Immature natural killer cell (primary cell): ENCODE measurements around the gene UBR7. TPM values are rescaled to one million over a fixed set of nuclear protein-coding genes. Genes with fewer than 3 reads are reported as not detected.
"Not testable (repeated sequence)": the region's sequence is repeated elsewhere in the genome, so short reads cannot be mapped to it uniquely, and the experiment has no call there.

Source experiments
- DNase-seq, 3 donors: peaks; one replicate each; pipeline ENCODE4 v3.0.0; 2022; ENCODE audit warnings: mixed read lengths in 1 of 3
- H3K27ac Mint-ChIP-seq, 6 donors: one replicate each; pipeline ENCODE4 v1.8.0; 2020; ENCODE audit warnings: mixed read lengths in 6 of 6, mild to moderate bottlenecking in 5 of 6, inconsistent platforms in 4 of 6, moderate library complexity in 3 of 6
- H3K27me3 Mint-ChIP-seq, 3 donors: one replicate each; pipeline ENCODE4 v1.8.0; 2020 to 2021; ENCODE audit warnings: low read depth in 3 of 3, mild to moderate bottlenecking in 3 of 3, mixed read lengths in 3 of 3, moderate library complexity in 3 of 3, inconsistent platforms in 1 of 3
- H3K36me3 Mint-ChIP-seq, 3 donors: one replicate each; pipeline ENCODE4 v1.8.0; 2020; ENCODE audit warnings: mixed read lengths in 3 of 3, inconsistent platforms in 2 of 3, mild to moderate bottlenecking in 2 of 3
- H3K4me1 Mint-ChIP-seq, 2 donors: one replicate each; pipeline ENCODE4 v1.8.0; 2020; ENCODE audit warnings: inconsistent platforms in 2 of 2, mild to moderate bottlenecking in 2 of 2, mixed read lengths in 2 of 2, moderate library complexity in 1 of 2
- H3K4me3 Mint-ChIP-seq, 5 donors: one replicate each; pipeline ENCODE4 v1.8.0; 2020; ENCODE audit warnings: mild to moderate bottlenecking in 5 of 5, mixed read lengths in 5 of 5, inconsistent platforms in 3 of 5, moderate library complexity in 3 of 5
- H3K9me3 Mint-ChIP-seq, 6 donors: one replicate each; pipeline ENCODE4 v1.8.0; 2020; ENCODE audit warnings: mild to moderate bottlenecking in 6 of 6, mixed read lengths in 6 of 6, inconsistent platforms in 4 of 6, moderate library complexity in 3 of 6
- polyA plus RNA-seq, 3 donors: library from polyadenylated mRNA; unstranded; fragments of 300-500 nt; fragmentation: Illumina TruSeq; gene quantifications; one replicate each; pipeline ENCODE4 v1.2.3, GENCODE V29; 2021

The UBR7 gene, protein sequence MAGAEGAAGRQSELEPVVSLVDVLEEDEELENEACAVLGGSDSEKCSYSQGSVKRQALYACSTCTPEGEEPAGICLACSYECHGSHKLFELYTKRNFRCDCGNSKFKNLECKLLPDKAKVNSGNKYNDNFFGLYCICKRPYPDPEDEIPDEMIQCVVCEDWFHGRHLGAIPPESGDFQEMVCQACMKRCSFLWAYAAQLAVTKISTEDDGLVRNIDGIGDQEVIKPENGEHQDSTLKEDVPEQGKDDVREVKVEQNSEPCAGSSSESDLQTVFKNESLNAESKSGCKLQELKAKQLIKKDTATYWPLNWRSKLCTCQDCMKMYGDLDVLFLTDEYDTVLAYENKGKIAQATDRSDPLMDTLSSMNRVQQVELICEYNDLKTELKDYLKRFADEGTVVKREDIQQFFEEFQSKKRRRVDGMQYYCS
- polyA plus RNA-seq: 10 to 100 TPM; 29.8 to 76.1 (median 43.4) TPM

DNA sequence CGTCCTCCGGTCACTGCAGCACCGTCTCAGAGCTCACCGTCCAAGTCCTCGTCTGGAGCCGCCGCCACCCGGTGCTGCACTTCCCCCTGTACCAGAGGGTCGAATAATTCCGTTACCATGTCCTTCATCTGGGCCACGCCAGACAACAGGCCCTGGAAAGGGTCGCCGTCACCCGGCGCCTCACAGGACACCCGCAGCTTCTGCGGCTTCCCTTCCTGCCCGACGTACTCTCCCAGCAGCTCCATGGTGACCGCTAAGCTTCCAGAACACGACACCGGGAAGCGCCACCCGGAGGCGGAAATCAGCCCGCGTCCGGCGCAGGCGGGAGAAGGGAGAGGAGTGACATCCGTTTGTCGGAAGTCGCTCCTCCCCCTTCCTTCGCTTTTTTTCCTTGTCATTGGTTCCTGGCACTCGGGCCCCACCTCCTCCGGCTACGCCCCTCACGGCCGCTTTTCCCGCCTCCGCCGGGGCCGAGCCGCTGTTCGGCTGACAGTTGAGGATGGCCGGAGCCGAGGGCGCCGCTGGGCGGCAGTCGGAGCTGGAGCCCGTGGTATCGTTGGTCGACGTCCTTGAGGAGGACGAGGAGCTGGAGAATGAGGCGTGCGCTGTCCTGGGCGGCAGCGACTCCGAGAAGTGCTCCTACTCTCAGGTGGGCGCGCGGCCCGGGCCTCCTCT, at the start of gene UBR7, which contains the start of gene GON7:
TSS of gene UBR7 (plus strand) at position 464 of the 675 bp plus-strand sequence. CDS start at position 500, 36 bp downstream.
TSS of gene GON7 (minus strand) at position 273 of the 675 bp plus-strand sequence. CDS start at position 245, 28 bp downstream.
- peak; percentile 86 to 87 (median 87) for DNase-seq
- Mint-ChIP-seq H3K4me3 (peak within 1 kb of the TSS; percentile 93 to 98 (median 97)), H3K4me1 (peaks cover 32 to 68% of the 10 kb centered on the region in 2 donors), H3K9me3 (no peaks in the 10 kb centered on the region), H3K27me3 (peaks cover 4 to 17% (median 6%) of the 10 kb centered on the region in 3 donors), H3K27ac (peak within 1 kb of the TSS; percentile 89 to 95 (median 90)), H3K36me3 (no peaks in the 10 kb centered on the region)

DNA sequence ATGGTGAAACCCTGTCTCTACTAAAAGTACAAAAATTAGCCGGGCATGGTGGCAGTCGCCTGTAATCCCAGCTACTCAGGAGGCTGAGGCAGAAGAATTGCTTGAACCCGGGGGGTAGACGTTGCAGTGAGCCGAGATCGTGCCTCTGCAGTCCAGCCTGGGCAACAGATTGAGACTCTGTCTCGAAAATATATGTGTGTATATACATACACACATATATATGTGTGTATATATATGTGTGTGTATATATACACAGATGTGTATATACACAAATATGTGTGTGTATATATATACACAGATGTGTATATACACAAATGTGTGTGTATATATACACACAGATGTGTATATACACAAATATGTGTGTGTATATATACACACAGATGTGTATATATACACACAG, 48.7 kb upstream of the UBR7 start:
- H3K4me1 Mint-ChIP-seq, DNase-seq, H3K27me3 Mint-ChIP-seq, H3K36me3 Mint-ChIP-seq, H3K4me3 Mint-ChIP-seq, H3K27ac Mint-ChIP-seq, H3K9me3 Mint-ChIP-seq: not testable (repeated sequence)

DNA sequence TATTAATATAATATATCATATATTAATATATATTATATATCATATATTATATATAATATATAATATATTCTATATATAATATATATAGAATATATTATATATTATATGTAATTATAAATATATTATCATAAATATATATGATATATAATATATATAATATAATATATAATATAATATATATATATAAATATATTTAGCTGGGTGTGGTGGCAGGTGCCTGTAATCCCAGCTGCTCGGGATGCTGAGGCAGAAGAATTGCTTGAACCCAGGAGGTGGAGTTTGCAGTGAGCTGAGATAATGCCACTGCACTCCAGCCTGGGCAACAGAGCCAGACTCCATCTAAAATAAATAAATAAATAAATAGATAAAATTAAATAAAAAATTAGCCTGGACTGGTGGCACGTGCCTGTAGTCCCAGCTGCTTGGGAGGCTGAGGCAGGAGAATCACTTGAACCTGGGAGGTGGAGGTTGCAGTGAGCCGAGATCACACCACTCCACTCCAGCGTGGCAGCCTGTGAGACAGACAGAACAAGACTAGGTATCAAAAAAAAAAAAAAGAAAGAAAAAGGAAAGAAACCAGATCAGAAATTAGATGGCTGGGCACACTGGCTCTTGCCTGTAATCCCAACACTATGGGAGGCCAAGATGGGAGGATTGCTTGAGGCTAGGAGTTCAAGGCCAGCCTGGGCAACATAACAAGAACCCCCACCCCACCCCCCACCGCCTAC, 47.3 kb upstream of the UBR7 start:
- not testable (repeated sequence) for H3K9me3 Mint-ChIP-seq, H3K36me3 Mint-ChIP-seq

DNA sequence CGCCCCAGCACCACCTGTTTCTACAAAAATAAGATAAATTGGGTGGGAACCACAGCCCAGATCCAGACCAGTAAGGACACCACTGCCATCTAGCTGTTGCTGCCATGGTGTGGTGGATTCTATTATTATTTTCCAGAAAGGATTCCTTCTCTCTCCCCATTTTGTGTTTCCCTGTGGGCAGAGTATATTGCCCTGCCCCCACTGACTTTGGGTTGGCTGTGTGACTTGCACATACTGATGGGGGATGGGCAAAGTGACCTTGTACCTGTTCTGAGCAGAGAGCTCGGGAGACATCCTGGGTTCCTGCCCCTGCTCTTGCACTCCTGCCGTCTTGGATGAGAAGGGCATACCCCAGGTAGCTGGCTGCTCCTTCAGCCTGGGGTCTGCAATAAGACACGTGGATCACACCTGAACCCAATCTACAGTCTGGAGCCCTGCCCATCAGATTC, 46.7 kb upstream of the UBR7 start:
- Mint-ChIP-seq H3K27ac (no peak overlapping the region), H3K4me1 (no peaks in the 10 kb centered on the region), H3K36me3 (no peaks in the 10 kb centered on the region), H3K27me3 (peaks cover 0 to 2% (median 0%) of the 10 kb centered on the region in 3 donors), H3K9me3 (no peaks in the 10 kb centered on the region), H3K4me3 (no peak overlapping the region)
- DNase-seq: no peak

More for the DNA sequence above, 47.3 kb upstream of the UBR7 start:
- not testable (repeated sequence) for H3K27me3 Mint-ChIP-seq, DNase-seq, H3K4me1 Mint-ChIP-seq, H3K4me3 Mint-ChIP-seq, H3K27ac Mint-ChIP-seq

DNA sequence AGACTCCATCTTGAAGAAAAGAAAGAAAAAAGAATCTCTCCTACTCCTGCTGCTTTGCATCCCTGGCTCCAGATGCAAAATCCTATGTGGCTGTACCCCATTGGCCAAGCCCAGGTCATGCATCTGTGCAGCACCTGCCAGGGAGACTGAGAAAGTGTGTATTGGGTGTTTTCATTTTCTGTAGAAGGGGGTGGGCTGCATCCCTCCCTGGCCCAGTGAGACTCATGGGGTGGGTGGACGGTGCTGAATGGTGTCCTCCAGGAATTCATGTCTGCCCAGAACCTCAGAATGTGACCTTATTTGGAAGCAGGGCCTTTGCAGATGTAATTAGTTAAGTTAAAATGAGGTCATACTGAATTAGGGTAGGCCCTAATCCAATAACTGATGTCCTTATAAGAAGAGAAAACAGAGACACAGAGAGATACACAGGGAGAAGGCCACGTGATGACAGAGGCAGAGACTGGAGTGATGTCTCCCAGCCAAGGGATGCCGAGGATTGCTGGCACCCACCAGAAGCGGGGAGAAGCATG, 45.6 kb upstream of the UBR7 start:
- Mint-ChIP-seq H3K27ac (no peak overlapping the region), H3K27me3 (peaks cover 0 to 2% (median 0%) of the 10 kb centered on the region in 3 donors), H3K36me3 (no peaks in the 10 kb centered on the region), H3K9me3 (no peaks in the 10 kb centered on the region), H3K4me1 (no peaks in the 10 kb centered on the region), H3K4me3 (no peak overlapping the region)
- no peak for DNase-seq

DNA sequence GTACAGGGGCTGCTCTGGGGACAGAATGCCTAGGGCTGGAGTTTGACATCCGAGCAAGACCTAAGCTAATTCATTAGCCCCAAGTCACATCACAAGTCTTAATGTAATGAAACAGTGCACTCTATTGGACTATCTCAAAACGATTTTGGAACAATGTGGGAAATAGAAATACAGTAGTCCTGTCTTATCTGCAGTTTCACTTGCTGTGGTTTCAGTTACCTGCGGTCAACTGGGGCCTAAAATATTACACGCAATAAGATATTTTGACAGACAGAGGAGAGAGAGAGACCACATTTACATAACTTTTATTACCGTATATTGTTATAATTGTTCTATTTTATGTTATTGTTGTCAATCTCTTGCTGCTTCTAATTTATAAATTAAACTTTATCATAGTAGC, 43.5 kb upstream of the UBR7 start:
- no peak for DNase-seq
- Mint-ChIP-seq H3K4me1 (no peaks in the 10 kb centered on the region), H3K9me3 (no peaks in the 10 kb centered on the region), H3K36me3 (no peaks in the 10 kb centered on the region), H3K4me3 (no peak overlapping the region), H3K27ac (no peak overlapping the region), H3K27me3 (no peaks in the 10 kb centered on the region)

DNA sequence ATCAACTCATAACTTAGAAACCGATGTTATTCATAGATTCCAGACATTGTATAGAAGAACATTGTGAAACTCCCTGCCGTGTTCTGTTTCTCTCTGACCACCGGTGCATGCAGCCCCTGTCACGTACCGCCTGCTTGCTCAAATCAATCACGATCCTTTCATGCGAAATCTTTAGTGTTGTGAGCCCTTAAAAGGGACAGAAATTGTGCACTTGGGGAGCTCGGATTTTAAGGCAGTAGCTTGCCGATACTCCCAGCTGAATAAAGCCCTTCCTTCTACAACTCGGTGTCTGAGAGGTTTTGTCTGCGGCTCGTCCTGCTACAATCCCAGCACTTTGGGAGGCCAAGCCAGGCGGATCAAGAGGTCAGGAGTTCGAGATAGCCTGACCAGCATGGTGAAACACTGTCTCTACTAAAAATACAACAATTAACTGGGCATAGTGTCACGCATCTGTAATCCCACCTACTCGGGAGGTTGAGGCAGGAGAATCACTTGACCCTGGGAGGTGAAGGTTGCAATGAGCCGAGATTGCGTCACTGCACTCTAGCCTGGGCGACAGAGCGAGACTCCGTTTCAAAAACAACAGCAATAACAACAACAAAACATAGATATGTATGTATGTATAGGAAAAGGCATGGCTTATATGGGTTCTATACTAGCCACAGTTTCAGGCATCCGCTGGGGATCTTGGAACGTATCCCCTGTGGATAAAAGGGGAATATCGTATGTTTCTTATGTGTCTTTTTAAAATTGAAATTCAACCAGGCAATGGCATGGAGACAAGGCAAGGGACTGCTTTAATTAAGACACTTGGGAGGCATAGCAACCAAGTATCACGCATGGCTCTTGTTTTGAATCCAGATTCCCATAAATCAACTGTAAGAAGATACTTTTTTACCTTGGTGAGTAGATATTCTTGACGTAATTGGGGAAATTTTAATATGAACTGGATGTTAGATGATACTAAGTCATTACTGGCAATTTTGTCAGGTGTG, 41.5 kb upstream of the UBR7 start:
- not testable (repeated sequence) for H3K9me3 Mint-ChIP-seq, H3K4me3 Mint-ChIP-seq, H3K27ac Mint-ChIP-seq, H3K4me1 Mint-ChIP-seq, H3K27me3 Mint-ChIP-seq, H3K36me3 Mint-ChIP-seq, DNase-seq

DNA sequence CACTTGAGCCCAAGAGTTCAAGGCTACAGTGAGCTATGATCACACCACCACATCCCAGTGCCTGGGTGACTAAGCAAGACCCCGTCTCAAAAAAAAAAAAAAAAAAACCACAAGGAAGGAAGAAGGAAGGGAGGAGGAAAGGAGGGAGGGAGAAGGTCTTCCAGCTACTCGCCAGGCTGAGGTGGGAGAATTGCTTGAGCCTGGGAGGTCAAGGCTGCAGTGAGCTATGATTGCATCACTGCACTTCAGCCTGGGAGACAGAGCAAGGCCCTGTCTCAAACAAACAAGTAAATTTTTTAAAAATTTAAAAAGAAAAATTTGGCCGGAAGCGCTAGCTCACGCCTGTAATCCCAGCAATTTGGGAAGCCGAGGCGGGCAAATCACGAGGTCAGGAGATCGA, 38.4 kb upstream of the UBR7 start:
- H3K36me3 Mint-ChIP-seq, DNase-seq, H3K27me3 Mint-ChIP-seq, H3K4me3 Mint-ChIP-seq, H3K4me1 Mint-ChIP-seq, H3K9me3 Mint-ChIP-seq, H3K27ac Mint-ChIP-seq: not testable (repeated sequence)

DNA sequence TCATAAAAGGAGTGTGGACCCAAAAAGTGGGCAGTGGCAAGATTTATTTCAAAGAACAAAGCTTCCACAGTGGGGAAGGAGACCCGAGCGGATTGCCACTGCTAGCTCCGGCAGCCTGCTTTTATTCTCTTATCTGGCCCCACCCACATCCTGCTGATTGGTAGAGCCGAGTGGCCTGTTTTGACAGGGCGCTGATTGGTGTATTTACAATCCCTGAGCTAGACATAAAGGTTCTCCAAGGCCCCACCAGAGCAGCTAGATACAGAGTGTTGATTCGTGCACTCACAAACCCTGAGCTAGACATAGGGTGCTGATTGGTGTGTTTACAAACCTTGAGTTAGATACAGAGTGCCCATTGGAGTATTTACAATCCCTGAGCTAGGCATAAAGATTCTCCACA, 37.4 kb upstream of the UBR7 start:
- H3K27me3 Mint-ChIP-seq, H3K36me3 Mint-ChIP-seq, H3K4me3 Mint-ChIP-seq, H3K9me3 Mint-ChIP-seq, H3K27ac Mint-ChIP-seq, H3K4me1 Mint-ChIP-seq, DNase-seq: not testable (repeated sequence)

DNA sequence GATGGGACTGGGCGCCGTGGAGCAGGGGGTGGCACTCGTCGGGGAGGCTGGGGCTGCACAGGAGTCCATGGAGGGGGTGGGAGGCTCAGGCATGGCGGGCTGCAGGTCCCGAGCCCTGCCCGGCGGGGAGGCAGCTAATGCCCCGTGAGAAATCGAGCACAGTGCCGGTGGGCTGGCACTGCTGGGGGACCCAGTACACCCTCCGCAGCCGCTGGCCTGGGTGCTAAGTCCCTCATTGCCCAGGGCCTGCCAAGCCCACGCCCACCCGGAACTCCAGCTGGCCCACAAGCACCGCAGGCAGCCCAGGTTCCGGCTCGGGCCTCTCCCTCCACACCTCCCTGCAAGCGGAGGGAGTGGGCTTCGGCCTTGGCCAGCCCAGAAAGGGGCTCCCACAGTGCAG, 36.9 kb upstream of the UBR7 start:
- H3K36me3 Mint-ChIP-seq, DNase-seq, H3K27ac Mint-ChIP-seq, H3K27me3 Mint-ChIP-seq, H3K4me3 Mint-ChIP-seq, H3K9me3 Mint-ChIP-seq, H3K4me1 Mint-ChIP-seq: not testable (repeated sequence)

DNA sequence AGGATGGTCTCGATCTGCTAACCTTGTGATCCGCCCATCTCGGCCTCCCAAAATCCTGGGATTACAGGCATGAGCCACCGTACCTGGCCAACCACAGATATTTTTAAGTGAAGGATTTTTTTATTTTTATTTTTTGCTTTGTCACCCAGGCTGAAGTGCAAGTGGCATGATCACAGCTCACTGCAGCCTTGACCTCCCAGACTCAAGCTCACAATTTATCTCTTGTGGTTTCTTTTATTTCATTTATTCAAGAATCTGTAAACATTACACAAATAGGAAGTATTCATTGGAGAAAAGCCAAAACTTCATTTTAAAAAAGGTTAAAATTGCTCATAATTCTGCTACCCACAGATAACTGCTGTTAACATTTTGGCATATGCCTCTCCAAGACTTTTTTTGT, 35.7 kb upstream of the UBR7 start:
- Mint-ChIP-seq H3K9me3 (no peaks in the 10 kb centered on the region), H3K27me3 (peaks cover 0 to 6% (median 2%) of the 10 kb centered on the region in 3 donors), H3K27ac (no peak overlapping the region), H3K36me3 (no peaks in the 10 kb centered on the region), H3K4me3 (no peak overlapping the region), H3K4me1 (no peaks in the 10 kb centered on the region)
- no peak for DNase-seq

DNA sequence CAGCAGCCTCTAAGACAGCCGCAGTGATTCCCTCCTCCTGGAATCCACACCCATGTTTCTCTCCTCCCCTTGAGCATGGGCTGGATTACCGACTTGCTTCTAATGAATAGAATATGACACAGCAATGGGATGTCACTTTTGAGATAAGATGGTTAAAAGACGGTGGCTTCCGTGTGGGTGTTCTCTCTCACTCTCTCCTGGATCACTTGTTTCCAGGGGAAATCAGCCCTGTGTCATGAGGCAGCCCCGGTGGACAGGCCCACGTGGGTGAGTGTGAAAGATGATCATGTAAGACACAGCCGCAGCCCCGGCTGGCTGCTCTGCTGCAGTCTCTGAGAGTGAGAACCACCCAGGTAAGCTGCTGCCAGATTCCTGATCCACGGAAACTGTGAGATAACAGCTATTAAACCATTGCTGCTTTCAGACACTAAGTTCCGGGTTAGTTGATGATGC, 33.1 kb upstream of the UBR7 start:
- Mint-ChIP-seq H3K9me3 (no peaks in the 10 kb centered on the region), H3K4me3 (no peak overlapping the region), H3K27me3 (peaks cover 0 to 5% (median under 1%) of the 10 kb centered on the region in 3 donors), H3K4me1 (no peaks in the 10 kb centered on the region), H3K27ac (no peak overlapping the region), H3K36me3 (no peaks in the 10 kb centered on the region)
- no peak for DNase-seq

DNA sequence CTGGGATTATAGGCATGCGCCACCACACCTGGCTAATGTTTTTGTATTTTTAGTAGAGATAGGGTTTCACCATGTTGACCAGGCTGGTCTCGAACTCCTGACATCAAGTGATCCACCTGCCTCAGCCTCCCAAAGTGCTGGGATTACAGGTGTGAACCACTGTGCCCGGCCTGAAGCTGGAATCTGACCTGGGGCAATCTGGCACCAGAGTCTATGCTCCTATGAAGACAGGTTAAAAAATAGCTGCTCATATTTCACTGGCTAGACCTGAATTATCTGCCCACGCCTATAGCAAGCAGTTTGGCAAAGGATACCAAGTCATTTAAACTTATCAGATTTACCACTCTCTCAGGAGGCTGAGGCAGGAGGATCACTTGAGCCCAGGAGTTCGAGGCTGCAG, 32.3 kb upstream of the UBR7 start:
- not testable (repeated sequence) for H3K27me3 Mint-ChIP-seq, DNase-seq, H3K36me3 Mint-ChIP-seq, H3K4me1 Mint-ChIP-seq, H3K4me3 Mint-ChIP-seq, H3K9me3 Mint-ChIP-seq, H3K27ac Mint-ChIP-seq
